Heart left ventricle (tissue), 13 donors: ENCODE measurements around the gene NID2.

Experiments used
- CTCF ChIP-seq, 12 donors: fragments of 200-600 bp; sonication (generic) in 4 of 12; IDR thresholded peaks; one replicate each; pipeline versions ENCODE4 v1.5.0 to v1.8.0; 2018 to 2022; ENCODE audit warnings: antibody characterized with exemption in 12 of 12, mild to moderate bottlenecking in 5 of 12
- POLR2A ChIP-seq, 2 donors: fragments of 450-650 bp; IDR thresholded peaks; one replicate each; pipeline ENCODE4 v1.6.1; 2017; ENCODE audit warnings: antibody characterized with exemption in 2 of 2, mild to moderate bottlenecking in 2 of 2, moderate library complexity in 2 of 2
- donor health status: ischemic (EF 13 %, LVEDD 7.1; RV severe dilation, severe dysfunction).
- donor health status: DM: no; HTN: yes; CAD: no.
- donor health status: DM: no; HTN: no; CAD: no.
- donor health status: ischemic (EF 25% LVEDD 6.9; RV normal size, moderate dysfunction).
- donor health status: ischemic (EF 25% LVEDD 5.7; RV mildly dilated, moderate dysfunction).
- donor health status: ischemic (EF 35%, LVEDD 5.7; RV mildly dilated, moderate dysfunction).
- donor health status: nonischemic (EF 11% LVEDD 7.7; RV severe dilation, severe dysfunction).
- donor health status: DM: yes; HTN: yes; CAD: no.
- donor health status: PGD.
- donor health status: ischemic (EF 29% LVEDD 5.4; RV normal size, mild dysfunction).
- donor health status: nonischemic (EF 23%, LVEDD 6.1; RV moderate dilation, normal function).

DNA sequence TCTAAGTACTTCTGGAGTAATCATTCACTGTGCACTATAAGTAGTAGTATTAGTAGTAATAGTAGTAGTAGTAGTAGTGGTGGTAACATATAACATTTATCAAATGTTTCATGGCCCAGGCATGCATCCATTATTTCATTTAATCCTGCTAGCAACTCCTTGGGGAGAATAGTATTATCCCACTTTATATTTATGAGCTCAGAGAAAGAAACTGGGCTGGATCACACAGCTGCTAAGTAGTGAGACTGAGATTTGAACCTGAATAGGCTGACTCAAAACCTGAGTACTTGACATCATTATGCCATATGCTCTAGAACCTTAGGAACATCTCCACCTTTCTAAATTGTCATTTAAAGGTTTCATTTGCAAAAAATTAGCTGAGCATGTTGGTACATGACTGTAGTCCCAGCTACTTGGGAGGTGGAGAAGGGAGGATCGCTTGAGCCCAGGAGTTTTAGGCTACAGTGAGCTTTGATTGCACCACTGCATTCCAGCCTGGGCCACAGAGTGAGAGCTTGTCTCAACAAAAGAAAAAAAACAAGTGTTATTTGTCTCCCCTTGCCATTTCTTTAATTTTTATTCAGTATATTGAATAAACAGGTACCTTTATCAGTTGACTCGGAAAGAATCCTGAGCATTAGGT, 11.4 kb upstream of the NID2 start:
- TF ChIP-seq CTCF (IDR thresholded peaks at IDR 0.05) (no peak), POLR2A (IDR thresholded peaks at IDR 0.05) (no peak)
